Lung microvascular endothelial cell (primary cell): ENCODE results near the gene SLF1. TPM values are rescaled to one million over a fixed set of nuclear protein-coding genes. Genes with fewer than 3 reads are reported as not detected.
"Not testable (repeated sequence)": the region's sequence is repeated elsewhere in the genome, so short reads cannot be mapped to it uniquely, and the experiment has no call there.

Experiments used
- DNase-seq, 2 donors: peaks; one replicate each; pipeline versions ENCODE4 v3.0.0 to v3.0.0-alpha.2; 2010; ENCODE audit warnings: low read depth in 2 of 2
- total RNA-seq: library from RNA; depleted of rRNA; stranded (reverse); fragments of >200 nt; gene quantifications from 2 replicates; pipeline ENCODE4 v1.2.1, GENCODE V29; 2014

Gene SLF1
- total RNA-seq, result 3.6 and 5.7 TPM in 2 replicates

GRCh38 chr5:94618493-94619328 lies at the start of gene SLF1, which contains the start of gene KIAA0825:
Gene SLF1, plus strand, starts transcription at chr5:94618669. Its CDS starts 10,142 bp downstream, at chr5:94628811.
Gene KIAA0825, minus strand, starts transcription at chr5:94618604. Its CDS starts 81,478 bp downstream, at chr5:94537126.
- DNase-seq, result peak; percentile 90

- DNase-seq, result no peak
Measured at GRCh38 chr5:94571415-94571814, 47.1 kb upstream of the SLF1 start.

GRCh38 chr5:94573349-94573748 lies 45.1 kb upstream of the SLF1 start:
- DNase-seq, result not testable (repeated sequence)

GRCh38 chr5:94575196-94575595 lies 43.3 kb upstream of the SLF1 start:
- no peak for DNase-seq

DNA sequence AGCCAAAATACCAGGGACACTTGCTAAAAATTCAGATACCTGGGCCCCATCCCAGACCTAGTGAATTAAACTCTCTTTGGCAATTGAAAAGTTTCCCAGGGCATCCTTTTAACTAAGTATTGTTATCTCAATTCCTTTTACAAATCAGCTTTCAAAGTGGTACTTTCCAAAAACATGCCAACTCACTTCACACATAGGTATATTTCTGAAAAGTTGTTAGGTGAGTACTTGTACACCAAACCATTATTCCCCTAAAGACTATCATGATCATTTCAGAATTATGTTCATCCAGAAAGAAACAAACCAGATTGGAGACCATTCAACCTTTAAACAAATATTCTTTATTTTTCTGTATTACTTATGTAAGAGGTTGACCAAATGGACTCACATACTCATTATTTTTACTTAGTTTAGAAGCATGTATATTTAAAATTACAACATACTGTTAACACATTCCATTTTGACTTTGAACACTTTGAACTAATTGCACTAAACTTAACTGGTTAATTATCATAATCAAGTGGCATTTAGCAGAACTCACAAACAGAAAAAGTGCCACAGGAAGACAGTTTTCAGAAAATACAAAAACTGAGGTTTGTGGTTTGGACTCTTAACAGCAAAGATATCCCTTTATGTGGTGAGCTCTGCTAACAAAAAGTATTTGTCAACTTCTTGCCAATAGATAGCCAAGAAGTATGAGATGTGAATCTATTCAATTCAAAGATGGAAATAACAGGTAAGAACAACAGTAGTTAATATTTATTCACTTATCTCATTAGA lies 40.8 kb upstream of the SLF1 start:
- DNase-seq, result no peak

- no peak for DNase-seq
Measured at GRCh38 chr5:94595281-94595840, 23.1 kb upstream of the SLF1 start.

- peak; percentile 58 to 81 for DNase-seq
Measured at GRCh38 chr5:94613583-94613982, 4.9 kb upstream of the SLF1 start.

- peak in 1 of 2 donors; percentile 61 for DNase-seq
Measured at GRCh38 chr5:94614156-94614805, 4.2 kb upstream of the SLF1 start.

GRCh38 chr5:94615862-94616261 lies 2.6 kb upstream of the SLF1 start:
- no peak for DNase-seq

- DNase-seq, result peak; percentile 14 to 70
Measured at GRCh38 chr5:94618029-94618492, 408 bp upstream of the SLF1 start.

GRCh38 chr5:94620256-94620655 lies 1.8 kb downstream of the SLF1 start:
- DNase-seq, result no peak

- no peak for DNase-seq
Measured at GRCh38 chr5:94621763-94622162, 3.3 kb downstream of the SLF1 start.

DNA sequence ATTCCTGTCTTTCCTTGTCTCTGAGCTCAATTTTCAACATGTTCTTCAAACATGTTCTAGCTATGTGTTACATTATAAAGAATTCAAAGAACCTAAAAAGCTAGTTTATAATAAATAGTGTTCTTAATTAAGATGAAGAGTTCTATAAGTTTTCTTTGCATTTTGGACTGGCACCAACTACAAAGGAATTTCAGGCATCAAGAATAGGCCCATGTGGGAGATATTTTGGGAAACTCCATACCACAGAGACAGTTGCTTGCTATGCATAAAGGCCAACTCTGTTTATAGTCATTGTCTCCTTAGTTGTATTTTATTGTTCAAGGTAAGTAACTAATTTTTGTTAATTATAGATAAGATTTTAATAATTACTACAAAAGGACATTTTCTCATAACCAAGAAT lies 4.5 kb downstream of the SLF1 start:
- DNase-seq, result no peak

DNA sequence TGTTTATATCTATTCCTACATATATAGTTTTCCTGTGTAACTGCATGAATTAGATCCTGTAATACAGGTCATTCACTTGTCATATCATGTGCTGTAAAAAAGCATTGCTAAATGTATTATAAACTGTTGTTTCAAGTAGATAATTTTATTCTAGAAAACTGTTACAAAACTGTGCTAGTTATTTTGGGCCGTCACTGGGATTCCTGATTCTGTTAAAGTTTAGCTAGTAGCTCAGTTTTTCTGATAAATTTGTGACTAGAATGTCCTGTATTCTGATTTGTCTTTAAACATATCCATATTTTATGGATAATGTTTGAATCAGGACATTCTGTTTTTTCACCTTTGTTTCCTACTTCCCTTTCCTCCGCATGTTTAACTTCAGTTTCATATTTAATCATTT lies 5.4 kb downstream of the SLF1 start:
- peak in 1 of 2 donors; percentile 51 for DNase-seq

DNA sequence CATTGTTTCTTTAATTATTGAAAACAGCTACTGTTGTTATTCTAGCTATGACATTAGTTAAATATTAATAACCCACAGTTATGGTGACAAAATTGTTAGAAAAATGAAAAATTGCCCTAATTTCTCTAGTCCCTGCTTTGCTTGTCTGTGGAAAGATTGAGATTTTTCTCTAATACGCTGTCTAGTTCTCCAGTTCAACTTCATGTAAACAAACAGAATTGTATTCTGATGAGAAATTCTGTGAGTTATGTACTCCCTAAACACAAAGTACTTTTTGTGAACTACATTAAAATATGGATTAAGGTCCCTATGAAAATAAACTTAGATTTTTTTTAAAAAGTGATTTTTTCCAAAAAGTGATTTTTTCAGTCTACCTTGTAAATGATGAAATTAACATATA lies 8.7 kb downstream of the SLF1 start:
- no peak for DNase-seq

GRCh38 chr5:94632024-94632423 lies 13.6 kb downstream of the SLF1 start:
- peak; percentile 5 to 47 for DNase-seq

DNA sequence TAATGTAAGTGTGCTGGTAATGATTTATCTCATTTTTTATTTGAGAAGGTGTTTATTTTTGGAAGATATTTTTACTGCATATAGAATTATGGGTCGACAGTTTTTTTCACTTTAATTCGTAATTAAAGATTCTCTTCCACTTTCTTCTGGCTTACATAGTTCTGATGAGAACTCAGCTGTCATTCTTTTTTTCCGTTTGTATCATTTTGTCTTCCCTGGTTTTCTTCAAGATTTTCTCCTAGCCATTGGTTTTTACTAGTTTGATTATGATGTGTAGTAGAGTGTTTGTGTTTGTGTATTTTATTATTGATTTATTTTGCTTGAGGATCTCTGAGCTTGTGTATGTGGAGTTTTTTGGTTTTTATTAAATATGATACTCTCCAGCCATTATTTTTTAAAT lies 21.7 kb downstream of the SLF1 start:
- peak in 1 of 2 donors; percentile 6 for DNase-seq

- DNase-seq, result no peak
Measured at GRCh38 chr5:94645053-94645452, 26.6 kb downstream of the SLF1 start.

GRCh38 chr5:94646758-94647157 lies 28.3 kb downstream of the SLF1 start:
- DNase-seq, result no peak

DNA sequence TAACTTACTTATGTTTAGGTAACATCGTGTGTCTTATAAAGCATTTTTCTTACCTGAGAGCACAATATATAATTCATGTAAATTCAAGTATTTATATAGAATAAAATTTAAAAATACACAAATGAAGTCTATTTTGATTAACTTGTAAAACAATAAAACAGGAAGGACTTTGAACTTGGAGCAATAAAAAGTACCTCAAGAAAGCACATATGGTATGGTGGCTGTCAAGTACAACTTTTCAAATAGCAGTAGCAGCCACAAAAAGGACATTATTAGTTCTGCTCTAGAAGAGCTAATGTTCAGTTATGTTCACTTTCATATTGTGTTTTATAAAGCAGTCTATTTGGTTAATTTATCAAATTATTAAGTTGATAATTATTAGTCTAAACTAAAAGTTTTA lies 31.4 kb downstream of the SLF1 start:
- no peak for DNase-seq

DNA sequence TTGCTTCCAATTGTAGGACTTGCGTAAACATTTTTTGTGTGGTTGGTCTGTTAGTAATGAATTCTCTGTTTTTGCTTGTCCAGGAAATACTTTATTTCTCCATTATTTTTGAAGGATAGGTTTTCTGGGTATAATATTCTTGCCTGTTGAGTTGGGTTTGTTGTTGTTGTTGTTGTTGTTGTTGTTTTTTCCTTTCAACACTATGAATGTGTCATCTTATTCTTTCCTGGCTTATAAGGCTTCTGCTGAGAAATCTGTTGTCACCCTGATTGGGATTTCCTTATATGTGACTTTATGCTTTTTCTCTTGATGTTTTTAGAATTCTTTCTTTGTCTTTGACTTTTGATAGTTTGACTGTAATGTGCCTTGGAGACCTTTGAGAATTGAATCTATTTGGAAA lies 39.8 kb downstream of the SLF1 start:
- DNase-seq, result no peak

DNA sequence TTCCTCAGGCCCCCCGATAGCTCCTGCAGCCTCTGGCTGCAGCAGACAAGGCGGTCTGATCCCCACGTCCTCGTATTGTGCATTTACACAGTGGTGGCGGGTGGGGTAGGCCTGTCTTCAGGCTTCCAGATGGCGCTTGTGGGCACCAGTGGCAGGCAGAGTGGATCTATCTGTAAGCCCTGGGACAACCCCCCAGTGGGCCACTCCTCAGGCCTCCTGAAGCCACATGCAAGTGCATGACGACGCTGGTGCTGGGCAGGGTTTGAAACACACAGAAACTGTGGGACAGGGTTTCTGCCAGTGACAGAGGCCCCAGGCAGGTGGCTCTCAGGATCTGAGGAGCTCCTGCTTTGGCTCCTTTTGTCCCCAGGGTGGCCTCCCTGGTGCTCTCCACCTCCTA lies 42.0 kb downstream of the SLF1 start:
- no peak for DNase-seq
